ENCODE data around the gene C12orf42.

DNA sequence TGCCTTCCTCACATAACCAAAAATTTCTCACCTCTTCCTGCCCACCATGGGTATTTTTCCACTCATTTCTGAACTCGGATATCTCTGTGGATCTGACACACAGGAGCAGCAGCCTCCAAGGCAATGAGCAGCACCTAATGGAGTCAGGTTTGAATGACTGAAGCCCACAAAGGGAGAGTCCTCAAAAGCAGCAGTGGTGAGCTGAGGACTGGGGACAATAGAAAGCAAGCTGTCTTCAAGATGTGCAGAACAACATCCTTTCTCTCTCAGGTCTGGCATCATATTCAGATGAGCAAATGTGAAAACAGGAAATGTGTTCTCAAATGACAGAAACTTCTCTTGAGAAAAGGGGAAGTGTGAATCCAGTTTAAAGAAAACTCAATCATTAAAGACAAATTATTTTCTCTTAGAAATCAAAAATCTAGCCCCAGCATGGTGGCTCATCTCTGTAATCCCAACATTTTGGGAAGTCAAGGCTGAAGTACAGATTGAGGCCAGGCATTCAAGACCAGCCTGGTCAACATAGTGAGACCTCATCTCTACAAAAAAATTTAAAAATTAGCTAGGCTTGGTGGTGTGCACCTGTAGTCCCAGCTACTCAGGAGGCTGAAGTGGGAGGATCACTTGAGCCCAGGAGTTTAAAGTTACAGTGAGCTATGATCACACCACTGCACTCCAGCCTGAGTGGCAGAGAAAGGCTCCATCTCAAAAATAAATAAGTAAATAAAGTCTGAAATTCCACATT, 54.2 kb downstream of the C12orf42 start:
- TF ChIP-seq YY1 (IDR thresholded peaks at IDR 0.05; ENCODE audit: insufficient read depth, insufficient read length) (no peak), SUZ12 (IDR thresholded peaks at IDR 0.05; ENCODE audit: extremely low read depth, insufficient read depth, insufficient read length) (no peak)
